ENCODE results near the gene SLC11A2. TPM values are rescaled to one million over a fixed set of nuclear protein-coding genes. Genes with fewer than 3 reads are reported as not detected.
"Not testable (repeated sequence)": the region's sequence is repeated elsewhere in the genome, so short reads cannot be mapped to it uniquely, and the experiment has no call there.

SLC11A2 gene
- total RNA-seq, 1 experiment from 2014 or later: 36.7 TPM

DNA sequence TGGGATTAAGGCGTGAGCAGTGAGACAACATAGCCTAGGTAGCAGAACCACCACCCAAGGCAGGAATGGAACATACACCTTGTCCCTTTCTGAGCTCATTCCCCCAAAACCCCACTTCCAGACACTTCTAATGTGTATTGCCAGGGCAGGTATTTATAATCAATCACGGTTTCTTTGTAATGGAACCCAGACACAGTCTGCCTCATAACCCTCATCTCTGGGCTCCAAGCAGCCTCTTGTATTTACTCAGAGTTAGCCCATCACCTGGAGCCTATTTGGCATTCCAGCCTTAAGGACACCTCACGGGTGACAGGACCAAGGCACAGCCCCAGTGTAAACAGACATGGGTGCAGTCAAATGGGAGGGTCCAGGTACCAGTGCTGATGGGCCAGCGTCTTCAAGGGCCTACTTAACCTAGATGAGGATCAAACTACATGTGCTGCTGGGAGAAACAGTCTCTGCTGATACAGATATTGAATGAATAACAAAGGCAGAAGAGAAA is 76.3 kb downstream of the SLC11A2 start:
- no peak for DNase-seq (ENCODE audit: low read depth)

DNA sequence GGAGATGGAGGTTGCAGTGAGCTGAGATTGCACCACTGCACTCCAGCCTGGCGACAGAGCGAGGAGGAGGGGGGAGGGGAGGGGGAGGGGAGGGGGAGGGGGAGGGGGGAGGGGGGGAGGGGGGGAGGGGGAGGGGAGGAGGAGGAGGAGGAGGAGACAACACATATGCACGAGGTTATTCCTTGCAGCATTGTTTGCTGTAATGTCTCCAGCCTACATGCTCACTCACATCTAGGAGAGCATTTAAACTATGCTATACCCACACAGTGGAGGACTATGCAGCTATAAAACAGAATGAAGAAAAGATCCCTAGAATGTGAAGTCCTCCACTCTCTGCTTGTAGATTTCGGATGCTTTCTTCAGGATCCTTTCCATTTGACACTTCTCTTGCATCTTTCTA is 77.4 kb downstream of the SLC11A2 start:
- DNase-seq (ENCODE audit: low read depth): peak; percentile 1

DNA sequence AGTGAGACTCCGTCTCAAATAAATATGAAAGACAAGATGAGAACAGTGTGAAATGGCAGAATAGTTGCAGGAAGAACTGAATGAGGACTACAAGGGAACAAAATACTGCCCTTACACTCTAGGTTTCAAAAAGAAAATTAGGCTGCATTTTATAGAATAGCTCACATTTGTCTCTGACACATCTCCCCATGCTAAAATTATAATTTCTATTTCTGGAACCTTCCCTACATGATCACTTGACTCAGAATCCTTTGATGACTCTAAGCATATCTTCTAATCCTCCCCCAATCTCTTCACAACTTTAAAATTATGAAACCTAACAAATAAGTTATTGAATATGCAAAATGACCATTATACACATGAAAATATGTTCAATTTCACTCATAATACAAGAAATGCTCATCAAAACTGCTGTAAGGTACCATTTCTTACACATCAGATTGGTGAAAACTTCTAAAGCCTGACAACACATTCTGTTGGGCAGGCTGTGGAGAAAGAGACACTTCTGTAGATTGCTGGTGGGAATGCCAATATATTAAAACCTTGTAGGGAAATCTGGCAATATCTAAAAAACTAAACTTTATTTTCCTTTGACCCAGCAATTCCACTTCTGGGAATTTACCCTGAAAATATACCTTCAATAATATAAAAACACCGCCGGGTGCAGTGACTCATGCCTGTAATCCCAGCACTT is 78.1 kb downstream of the SLC11A2 start:
- DNase-seq (ENCODE audit: low read depth): peak; percentile 1

DNA sequence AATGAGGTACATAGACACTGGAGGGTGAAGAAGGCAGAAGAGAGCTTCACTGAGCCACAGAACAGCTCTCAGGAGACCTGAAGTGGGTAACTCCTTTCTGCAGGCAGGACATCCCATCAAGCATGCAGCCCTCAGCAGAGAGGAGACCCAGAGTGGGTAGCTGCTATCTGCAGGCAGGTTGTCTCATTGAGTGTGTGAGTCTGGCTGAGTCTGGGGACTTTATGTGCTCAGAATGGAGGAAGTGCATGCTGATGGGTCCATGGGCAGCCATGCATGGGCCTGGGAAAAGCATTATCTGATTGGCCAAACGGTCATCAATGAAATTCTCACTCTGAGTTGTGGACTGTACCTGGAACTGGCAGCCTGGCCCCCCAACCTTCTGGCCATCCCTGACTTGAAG is 88.5 kb downstream of the SLC11A2 start:
- no peak for DNase-seq (ENCODE audit: low read depth)

DNA sequence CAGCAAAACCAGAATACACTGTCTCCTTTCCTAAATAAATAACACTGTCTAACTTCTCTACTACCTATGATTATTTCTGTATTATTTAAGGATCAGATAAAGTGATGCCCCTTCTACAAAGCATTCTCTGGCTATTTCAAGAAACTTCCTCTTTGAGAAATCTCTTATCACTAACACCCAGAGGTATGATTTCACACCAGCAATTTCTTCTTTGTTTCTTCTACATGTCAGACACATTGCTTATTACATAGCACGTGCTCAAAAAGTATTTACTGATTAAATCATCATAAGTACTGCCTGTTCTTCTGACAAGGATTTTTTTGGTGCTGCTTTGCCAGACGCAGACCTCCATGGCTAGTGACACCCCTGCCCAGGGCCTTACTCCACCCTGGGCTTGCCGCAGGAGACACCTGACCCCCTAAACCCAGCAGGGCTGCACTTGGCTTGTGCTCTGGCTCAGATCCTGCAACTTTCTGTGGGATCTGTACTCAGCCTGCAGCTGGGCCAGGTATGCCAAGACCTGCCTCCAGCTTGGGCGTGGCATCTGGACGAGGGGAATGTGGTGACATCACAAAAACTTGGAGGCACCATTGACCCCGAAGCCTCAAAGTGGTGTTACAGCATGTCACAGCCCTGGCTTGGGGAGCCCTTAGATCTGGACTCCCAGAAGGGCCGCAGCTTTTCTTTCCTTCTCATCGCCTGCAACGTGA is 89.2 kb downstream of the SLC11A2 start:
- DNase-seq (ENCODE audit: low read depth): no peak

DNA sequence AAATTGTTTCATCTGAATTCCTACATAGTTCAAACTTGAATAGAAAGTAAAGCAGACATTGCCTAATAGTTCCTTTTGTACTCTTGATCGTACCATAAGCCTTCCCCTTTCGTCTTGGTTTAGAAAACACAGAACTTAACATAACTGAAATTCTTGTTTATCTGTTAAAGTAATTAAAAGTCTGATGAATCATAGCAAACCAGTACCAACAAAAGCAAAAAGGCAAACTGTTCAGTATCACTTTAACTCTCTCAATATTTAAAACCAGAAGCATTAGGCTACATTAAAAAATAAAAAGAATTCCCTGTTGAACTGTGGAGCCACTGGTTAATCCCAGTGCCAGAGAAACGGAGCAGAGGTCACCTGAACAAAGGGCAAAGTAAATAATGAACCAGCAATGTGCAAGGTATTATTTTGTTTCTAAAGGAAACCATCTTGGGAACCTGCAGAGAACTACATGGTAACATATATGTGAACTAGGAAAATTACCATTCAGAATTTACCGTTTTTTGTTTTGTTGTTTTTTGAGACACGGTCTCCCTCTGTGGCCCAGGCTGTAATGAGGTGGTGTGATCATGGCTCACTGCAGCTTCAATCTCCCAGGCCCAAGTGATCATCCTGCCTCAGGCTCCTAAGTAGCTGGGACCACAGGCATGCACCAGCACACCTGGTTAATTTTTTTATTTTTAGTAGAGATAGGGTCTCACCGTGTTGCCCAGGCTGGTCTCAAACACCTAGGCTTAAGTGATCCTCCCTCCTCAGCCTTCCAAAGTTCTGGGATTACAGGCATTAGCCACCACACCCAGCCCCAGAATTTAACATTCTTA is 91.0 kb downstream of the SLC11A2 start:
- DNase-seq (ENCODE audit: low read depth): peak; percentile 27

DNA sequence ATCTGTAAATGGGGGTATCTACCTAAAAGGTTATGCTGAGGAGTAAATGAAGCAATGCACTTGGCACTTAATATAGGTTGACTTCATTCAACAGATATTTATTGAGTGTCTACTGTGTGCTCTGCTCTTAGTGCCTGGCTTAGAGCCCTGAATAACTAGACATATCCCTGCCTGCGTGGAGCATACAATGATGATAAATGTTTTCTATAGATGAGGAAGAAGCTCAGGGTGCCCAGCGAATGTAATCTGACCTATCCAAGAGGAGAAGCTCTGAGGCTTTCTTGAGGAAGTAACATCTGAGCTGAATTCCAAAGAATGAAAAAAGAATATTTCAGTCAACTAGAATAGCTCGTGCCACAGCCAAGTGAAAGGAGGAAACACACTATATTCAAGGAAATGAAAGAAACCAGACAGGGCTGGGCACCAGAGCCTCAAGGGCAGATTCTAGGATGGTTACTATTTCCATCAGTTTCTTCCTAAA is 91.8 kb downstream of the SLC11A2 start:
- no peak for DNase-seq (ENCODE audit: low read depth)

DNA sequence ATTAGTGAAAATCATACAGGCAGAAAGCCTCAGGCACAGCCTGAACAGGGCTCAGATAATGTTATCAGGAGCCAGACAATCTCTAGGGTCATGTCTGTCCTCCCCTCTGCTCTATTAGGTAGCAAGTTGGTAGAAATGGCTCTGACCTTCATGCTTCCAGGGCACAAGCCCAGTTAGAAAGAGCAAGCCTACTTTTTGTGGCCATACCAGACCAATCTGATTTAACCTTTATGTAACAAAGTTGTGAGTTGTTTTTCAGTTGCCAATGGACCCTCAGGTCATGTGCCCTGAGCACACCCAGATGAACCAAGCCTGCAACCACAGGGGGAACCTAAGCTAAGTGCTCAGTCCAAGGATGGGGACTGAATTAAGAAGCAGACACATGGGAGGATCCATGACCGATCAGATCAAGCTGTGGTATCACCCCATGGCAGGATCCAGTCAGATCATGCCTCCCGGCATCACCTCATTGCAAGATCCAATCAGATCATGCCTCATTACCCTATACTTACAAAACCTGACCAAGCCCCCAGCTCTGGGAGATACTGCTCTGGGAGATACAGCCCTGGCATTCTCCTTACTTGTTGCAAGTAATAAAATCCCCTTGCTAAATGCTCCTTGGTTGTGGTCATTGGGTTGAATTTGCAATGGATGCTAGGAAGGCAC is 92.6 kb downstream of the SLC11A2 start:
- no peak for DNase-seq (ENCODE audit: low read depth)

DNA sequence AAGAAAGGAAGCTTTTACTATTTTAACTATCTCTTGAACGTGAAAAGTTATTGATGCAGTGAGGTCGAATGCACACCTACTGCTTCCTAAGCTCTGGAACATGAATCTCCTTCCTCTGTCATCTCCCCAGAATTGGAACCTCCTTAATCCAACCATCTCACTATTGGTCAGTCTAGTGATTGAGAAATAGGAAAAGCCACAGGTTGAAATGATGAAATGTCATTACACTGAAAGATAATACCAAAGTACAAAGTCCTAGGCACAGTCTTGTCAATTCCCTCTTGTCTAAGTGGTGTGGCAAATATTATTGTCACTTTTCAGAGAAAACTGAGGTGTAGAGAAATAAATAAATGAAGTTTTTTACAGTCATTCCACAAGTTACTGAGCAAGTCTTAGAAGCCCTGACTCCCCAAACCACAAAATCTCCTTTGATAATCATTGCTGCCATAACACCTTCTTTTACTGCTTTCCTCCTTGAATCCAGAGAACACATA is 93.3 kb downstream of the SLC11A2 start:
- no peak for DNase-seq (ENCODE audit: low read depth)

DNA sequence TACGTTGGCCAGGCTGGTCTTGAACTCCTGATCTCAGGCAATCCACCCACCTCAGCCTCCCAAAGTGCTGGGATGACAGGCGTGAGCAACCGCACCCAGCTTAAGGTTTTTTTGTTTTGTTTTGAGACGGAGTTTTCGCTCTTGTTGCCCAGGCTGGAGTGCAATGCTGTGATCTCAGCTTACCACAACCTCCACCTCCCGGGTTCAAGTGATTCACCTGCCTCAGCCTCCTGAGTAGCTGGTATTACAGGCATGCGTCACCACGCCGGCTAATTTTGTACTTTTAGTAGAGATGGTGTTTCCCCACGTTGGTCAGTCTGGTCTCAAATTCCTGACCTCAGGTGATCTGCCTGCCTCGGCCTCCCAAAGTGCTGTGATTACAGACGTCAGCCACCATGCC is 95.7 kb downstream of the SLC11A2 start:
- DNase-seq (ENCODE audit: low read depth): not testable (repeated sequence)

DNA sequence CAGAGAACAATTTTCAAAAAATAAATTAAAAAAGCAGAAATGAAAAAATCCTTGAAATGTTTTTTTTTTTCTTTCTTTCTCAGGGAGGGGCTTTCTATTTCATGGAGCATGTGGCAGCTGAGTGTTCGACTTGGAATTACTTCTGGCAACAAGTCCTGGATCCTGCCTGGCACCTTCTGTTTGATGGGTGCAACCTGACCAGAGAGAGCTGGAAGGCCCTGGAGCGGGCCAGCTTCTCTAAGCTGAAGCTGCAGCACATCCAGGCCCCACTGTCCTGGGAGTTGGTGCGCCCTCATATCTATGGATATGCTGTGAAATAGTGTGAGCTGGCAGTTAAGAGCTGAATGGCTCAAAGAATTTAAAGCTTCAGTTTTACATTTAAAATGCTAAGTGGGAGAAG is 96.4 kb downstream of the SLC11A2 start:
- DNase-seq (ENCODE audit: low read depth): no peak

Other genes with a start within 250 kb of the SLC11A2 start
- gene TMPRSS12, start 183.5 kb downstream of the SLC11A2 start, total RNA-seq (2014; rRNA removed): not detected in 2 replicates
- not detected in 2 replicates for gene HIGD1C, start 73.8 kb downstream of the SLC11A2 start, total RNA-seq (2014; rRNA removed)
- gene LETMD1, start 21.9 kb upstream of the SLC11A2 start, total RNA-seq (2014; rRNA removed): 24.4 and 32.1 TPM in 2 replicates
- gene CSRNP2, start 57.2 kb upstream of the SLC11A2 start, total RNA-seq (2014; rRNA removed): 29.7 and 31.5 TPM in 2 replicates
- 7.6 and 9.1 TPM in 2 replicates for gene TFCP2, start 146.8 kb upstream of the SLC11A2 start, total RNA-seq (2014; rRNA removed)
- gene POU6F1, start 191.7 kb upstream of the SLC11A2 start, total RNA-seq (2014; rRNA removed): 1.2 and 1.8 TPM in 2 replicates
- gene DAZAP2, start 212.4 kb upstream of the SLC11A2 start, total RNA-seq (2014; rRNA removed): 147 and 195 TPM in 2 replicates
- gene SMAGP, start 244.0 kb upstream of the SLC11A2 start, total RNA-seq (2014; rRNA removed): 16.2 and 23.0 TPM in 2 replicates